ENCODE results near the gene B4GALNT3. TPM values are rescaled to one million over a fixed set of nuclear protein-coding genes. Genes with fewer than 3 reads are reported as not detected.

B4GALNT3 gene
- total and polyA plus RNA-seq, 2 experiments from 2014 or later: 2.8 to 15.8 TPM

DNA sequence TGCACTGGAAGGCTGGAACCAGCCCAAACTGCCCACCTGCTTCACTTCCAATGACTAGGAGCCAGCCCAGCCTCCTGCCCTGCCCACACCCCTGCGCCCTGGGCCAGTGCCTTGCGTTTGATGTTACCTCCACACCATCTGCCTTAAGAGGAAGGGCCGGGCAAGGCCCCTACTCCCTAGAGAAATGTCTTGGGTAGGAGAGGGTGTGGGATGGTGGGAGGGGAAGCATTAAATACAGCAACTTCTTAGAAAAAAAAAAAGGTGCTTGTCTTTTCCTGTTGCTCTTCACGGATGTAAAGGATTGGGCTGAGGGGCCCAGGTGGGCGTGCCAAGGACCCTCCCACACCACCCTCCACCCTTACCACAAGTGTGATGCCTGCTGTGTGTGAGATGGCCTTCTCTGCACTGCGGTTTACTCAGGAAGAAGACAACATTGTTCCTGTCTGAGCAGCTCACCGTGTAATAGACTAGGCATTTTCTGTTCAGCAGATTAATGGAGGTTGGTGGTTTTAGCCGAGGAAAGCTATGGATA, 103.6 kb downstream of the B4GALNT3 start:
- H3K27ac Mint-ChIP-seq: no peak overlapping the region
- no peak overlapping the region for H3K4me3 Mint-ChIP-seq
- Histone ChIP-seq H3K79me2 (replicated peaks; ENCODE audit: insufficient read depth) (no peaks in the 10 kb centered on the region), H3K4me2 (no peak overlapping the region), H3K27me3 (ENCODE audit: insufficient read depth) (no peaks in the 10 kb centered on the region), H4K20me1 (replicated peaks; ENCODE audit: insufficient read depth) (no peaks in the 10 kb centered on the region), H3F3A (replicated peaks; ENCODE audit: low read depth) (no peaks in the 10 kb centered on the region), H2AFZ (no peak overlapping the region), H3K9me2 (ENCODE audit: insufficient read depth) (no peaks in the 10 kb centered on the region), H3K36me3 (ENCODE audit: insufficient read depth) (no peaks in the 10 kb centered on the region), H3K4me3 (no peak overlapping the region), H3K27ac (ENCODE audit: low read depth) (no peak overlapping the region), H3K4me1 (ENCODE audit: insufficient read depth) (no peaks in the 10 kb centered on the region)
- no peaks in the 10 kb centered on the region; the same call in 2 of the 3 replicates for H3K4me1 Mint-ChIP-seq
- H3K9me3 Mint-ChIP-seq: no peaks in the 10 kb centered on the region
- H3K27me3 Mint-ChIP-seq (ENCODE audit: insufficient read depth, low read depth, poor library complexity): peaks cover 24% of the 10 kb centered on the region
- TF ChIP-seq REST (IDR thresholded peaks at IDR 0.05; ENCODE audit: unreplicated experiment) (no peak), CTCF (conservative IDR thresholded peaks at IDR 0.05; ENCODE audit: low read depth in 2 of 2) (no peak), STAT1 (IDR thresholded peaks at IDR 0.05; ENCODE audit: unreplicated experiment) (no peak), NANOG (IDR thresholded peaks at IDR 0.05; ENCODE audit: borderline replicate concordance) (no peak), CREB1 (CRISPR knock-in tag; IDR thresholded peaks at IDR 0.05; ENCODE audit: low read depth) (no peak), EZH2phosphoT487 (IDR thresholded peaks at IDR 0.05; ENCODE audit: unreplicated experiment) (no peak), ZNF331 (CRISPR knock-in tag; IDR thresholded peaks at IDR 0.05; ENCODE audit: low read depth) (no peak), JUNB (IDR thresholded peaks at IDR 0.05; ENCODE audit: unreplicated experiment) (no peak), EZH2 (IDR thresholded peaks at IDR 0.05; ENCODE audit: low read depth, unreplicated experiment) (no peak), ZNF114 (CRISPR knock-in tag; IDR thresholded peaks at IDR 0.05) (no peak), POLR2AphosphoS5 (IDR thresholded peaks at IDR 0.05; ENCODE audit: low read depth) (no peak), ETS1 (IDR thresholded peaks at IDR 0.05) (no peak)
- TF ChIP-seq, protein P1, sequence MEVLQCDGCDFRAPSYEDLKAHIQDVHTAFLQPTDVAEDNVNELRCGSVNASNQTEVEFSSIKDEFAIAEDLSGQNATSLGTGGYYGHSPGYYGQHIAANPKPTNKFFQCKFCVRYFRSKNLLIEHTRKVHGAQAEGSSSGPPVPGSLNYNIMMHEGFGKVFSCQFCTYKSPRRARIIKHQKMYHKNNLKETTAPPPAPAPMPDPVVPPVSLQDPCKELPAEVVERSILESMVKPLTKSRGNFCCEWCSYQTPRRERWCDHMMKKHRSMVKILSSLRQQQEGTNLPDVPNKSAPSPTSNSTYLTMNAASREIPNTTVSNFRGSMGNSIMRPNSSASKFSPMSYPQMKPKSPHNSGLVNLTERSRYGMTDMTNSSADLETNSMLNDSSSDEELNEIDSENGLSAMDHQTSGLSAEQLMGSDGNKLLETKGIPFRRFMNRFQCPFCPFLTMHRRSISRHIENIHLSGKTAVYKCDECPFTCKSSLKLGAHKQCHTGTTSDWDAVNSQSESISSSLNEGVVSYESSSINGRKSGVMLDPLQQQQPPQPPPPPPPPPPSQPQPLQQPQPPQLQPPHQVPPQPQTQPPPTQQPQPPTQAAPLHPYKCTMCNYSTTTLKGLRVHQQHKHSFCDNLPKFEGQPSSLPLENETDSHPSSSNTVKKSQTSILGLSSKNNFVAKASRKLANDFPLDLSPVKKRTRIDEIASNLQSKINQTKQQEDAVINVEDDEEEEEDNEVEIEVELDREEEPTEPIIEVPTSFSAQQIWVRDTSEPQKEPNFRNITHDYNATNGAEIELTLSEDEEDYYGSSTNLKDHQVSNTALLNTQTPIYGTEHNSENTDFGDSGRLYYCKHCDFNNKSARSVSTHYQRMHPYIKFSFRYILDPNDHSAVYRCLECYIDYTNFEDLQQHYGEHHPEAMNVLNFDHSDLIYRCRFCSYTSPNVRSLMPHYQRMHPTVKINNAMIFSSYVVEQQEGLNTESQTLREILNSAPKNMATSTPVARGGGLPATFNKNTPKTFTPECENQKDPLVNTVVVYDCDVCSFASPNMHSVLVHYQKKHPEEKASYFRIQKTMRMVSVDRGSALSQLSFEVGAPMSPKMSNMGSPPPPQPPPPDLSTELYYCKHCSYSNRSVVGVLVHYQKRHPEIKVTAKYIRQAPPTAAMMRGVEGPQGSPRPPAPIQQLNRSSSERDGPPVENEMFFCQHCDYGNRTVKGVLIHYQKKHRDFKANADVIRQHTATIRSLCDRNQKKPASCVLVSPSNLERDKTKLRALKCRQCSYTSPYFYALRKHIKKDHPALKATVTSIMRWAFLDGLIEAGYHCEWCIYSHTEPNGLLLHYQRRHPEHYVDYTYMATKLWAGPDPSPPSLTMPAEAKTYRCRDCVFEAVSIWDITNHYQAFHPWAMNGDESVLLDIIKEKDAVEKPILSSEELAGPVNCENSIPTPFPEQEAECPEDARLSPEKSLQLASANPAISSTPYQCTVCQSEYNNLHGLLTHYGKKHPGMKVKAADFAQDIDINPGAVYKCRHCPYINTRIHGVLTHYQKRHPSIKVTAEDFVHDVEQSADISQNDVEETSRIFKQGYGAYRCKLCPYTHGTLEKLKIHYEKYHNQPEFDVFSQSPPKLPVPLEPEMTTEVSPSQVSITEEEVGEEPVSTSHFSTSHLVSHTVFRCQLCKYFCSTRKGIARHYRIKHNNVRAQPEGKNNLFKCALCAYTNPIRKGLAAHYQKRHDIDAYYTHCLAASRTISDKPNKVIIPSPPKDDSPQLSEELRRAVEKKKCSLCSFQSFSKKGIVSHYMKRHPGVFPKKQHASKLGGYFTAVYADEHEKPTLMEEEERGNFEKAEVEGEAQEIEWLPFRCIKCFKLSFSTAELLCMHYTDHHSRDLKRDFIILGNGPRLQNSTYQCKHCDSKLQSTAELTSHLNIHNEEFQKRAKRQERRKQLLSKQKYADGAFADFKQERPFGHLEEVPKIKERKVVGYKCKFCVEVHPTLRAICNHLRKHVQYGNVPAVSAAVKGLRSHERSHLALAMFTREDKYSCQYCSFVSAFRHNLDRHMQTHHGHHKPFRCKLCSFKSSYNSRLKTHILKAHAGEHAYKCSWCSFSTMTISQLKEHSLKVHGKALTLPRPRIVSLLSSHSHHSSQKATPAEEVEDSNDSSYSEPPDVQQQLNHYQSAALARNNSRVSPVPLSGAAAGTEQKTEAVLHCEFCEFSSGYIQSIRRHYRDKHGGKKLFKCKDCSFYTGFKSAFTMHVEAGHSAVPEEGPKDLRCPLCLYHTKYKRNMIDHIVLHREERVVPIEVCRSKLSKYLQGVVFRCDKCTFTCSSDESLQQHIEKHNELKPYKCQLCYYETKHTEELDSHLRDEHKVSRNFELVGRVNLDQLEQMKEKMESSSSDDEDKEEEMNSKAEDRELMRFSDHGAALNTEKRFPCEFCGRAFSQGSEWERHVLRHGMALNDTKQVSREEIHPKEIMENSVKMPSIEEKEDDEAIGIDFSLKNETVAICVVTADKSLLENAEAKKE (CRISPR knock-in tag; IDR thresholded peaks at IDR 0.05): no peak
- no peak for DNase-seq (ENCODE audit: low spot score)
- no peak for ATAC-seq
- H3K36me3 Mint-ChIP-seq (ENCODE audit: low read depth): no peaks in the 10 kb centered on the region; the same call in 2 of the 3 replicates
